HG02973 (cell line): ENCODE data around the gene ASTE1.
"Not testable (repeated sequence)": the region's sequence is repeated elsewhere in the genome, so short reads cannot be mapped to it uniquely, and the experiment has no call there.

Experiments used
- ATAC-seq: cut with Tn5 transposase; IDR thresholded peaks from one replicate; pipeline ENCODE4 v1.9.1; 2021; ENCODE audit warnings: moderate library complexity; ENCODE audit not compliant: unreplicated experiment

The ASTE1 gene

GRCh38 chr3:131018970-131019369 lies 7.7 kb downstream of the ASTE1 start:
- no peak for ATAC-seq

GRCh38 chr3:131009698-131010097 lies 16.9 kb downstream of the ASTE1 start:
- no peak for ATAC-seq

GRCh38 chr3:131008326-131008725 lies 18.3 kb downstream of the ASTE1 start:
- no peak for ATAC-seq

GRCh38 chr3:131007782-131008181 lies 18.8 kb downstream of the ASTE1 start:
- no peak for ATAC-seq

- no peak for ATAC-seq
Measured at GRCh38 chr3:131007256-131007655, 19.4 kb downstream of the ASTE1 start.

- no peak for ATAC-seq
Measured at GRCh38 chr3:131004603-131005002, 22.0 kb downstream of the ASTE1 start.

- ATAC-seq, result no peak
Measured at GRCh38 chr3:131001071-131001470, 25.6 kb downstream of the ASTE1 start.

- no peak for ATAC-seq
Measured at GRCh38 chr3:130997289-130997688, 29.3 kb downstream of the ASTE1 start.

- no peak for ATAC-seq
Measured at GRCh38 chr3:130992344-130992743, 34.3 kb downstream of the ASTE1 start.

- no peak for ATAC-seq
Measured at GRCh38 chr3:130991126-130991525, 35.5 kb downstream of the ASTE1 start.

GRCh38 chr3:130990282-130990681 lies 36.3 kb downstream of the ASTE1 start:
- no peak for ATAC-seq

GRCh38 chr3:130981469-130981868 lies 45.2 kb downstream of the ASTE1 start:
- ATAC-seq, result no peak

GRCh38 chr3:130979117-130979516 lies 47.5 kb downstream of the ASTE1 start:
- ATAC-seq, result no peak

GRCh38 chr3:130976706-130977105 lies 49.9 kb downstream of the ASTE1 start:
- no peak for ATAC-seq

GRCh38 chr3:130975251-130975650 lies 51.4 kb downstream of the ASTE1 start:
- no peak for ATAC-seq

- no peak for ATAC-seq
Measured at GRCh38 chr3:130974201-130974600, 52.4 kb downstream of the ASTE1 start.

- no peak for ATAC-seq
Measured at GRCh38 chr3:130973406-130973805, 53.2 kb downstream of the ASTE1 start.

GRCh38 chr3:130972592-130972991 lies 54.0 kb downstream of the ASTE1 start:
- not testable (repeated sequence) for ATAC-seq

GRCh38 chr3:130971208-130971607 lies 55.4 kb downstream of the ASTE1 start:
- ATAC-seq, result no peak

GRCh38 chr3:130969621-130970020 lies 57.0 kb downstream of the ASTE1 start:
- ATAC-seq, result no peak

- ATAC-seq, result no peak
Measured at GRCh38 chr3:130968221-130968620, 58.4 kb downstream of the ASTE1 start.

GRCh38 chr3:130967281-130967680 lies 59.3 kb downstream of the ASTE1 start:
- ATAC-seq, result no peak

GRCh38 chr3:130963878-130964277 lies 62.7 kb downstream of the ASTE1 start:
- ATAC-seq, result no peak
